Upper lobe of left lung (tissue), 6 donors: ENCODE results near the gene APLNR. TPM values are rescaled to one million over a fixed set of nuclear protein-coding genes. Genes with fewer than 3 reads are reported as not detected.
"Not testable (repeated sequence)": the region's sequence is repeated elsewhere in the genome, so short reads cannot be mapped to it uniquely, and the experiment has no call there.

Experiments used
- ATAC-seq, 2 donors: fragments of 200-7000 bp; cut with Tn5 transposase; one replicate each; pipeline ENCODE4 v1.9.1; 2022; ENCODE audit warnings: mild to moderate bottlenecking in 2 of 2, moderate library complexity in 2 of 2; ENCODE audit not compliant: low FRiP score in 2 of 2
- DNase-seq, 2 donors: peaks; one replicate each; pipeline ENCODE4 v3.0.0-alpha.2; 2019 to 2020
- H3K27ac ChIP-seq, 4 donors: fragments of 200-600 bp; sonication (generic); one replicate each; pipeline ENCODE4 v1.5.1; 2016 to 2019
- H3K27me3 ChIP-seq, 4 donors: fragments of 200-600 bp; sonication (generic); one replicate each; pipeline ENCODE4 v1.5.1; 2017 to 2019
- H3K36me3 ChIP-seq, 4 donors: fragments of 200-600 bp; sonication (generic); one replicate each; pipeline ENCODE4 v1.5.1; 2016 to 2019
- H3K4me1 ChIP-seq, 4 donors: fragments of 200-600 bp; sonication (generic); one replicate each; pipeline ENCODE4 v1.5.1; 2018 to 2019
- H3K4me3 ChIP-seq, 4 donors: fragments of 200-600 bp; sonication (generic); one replicate each; pipeline ENCODE4 v1.5.1; 2017 to 2019; ENCODE audit warnings: mild to moderate bottlenecking in 2 of 4, moderate library complexity in 1 of 4
- H3K9me3 ChIP-seq, 4 donors: fragments of 200-600 bp; sonication (generic); one replicate each; pipeline ENCODE4 v1.5.1; 2018 to 2019
- EP300 ChIP-seq, 4 donors: sonication (generic); formaldehyde crosslinking; IDR thresholded peaks; one replicate each; pipeline ENCODE4 v1.5.1; 2017; ENCODE audit warnings: antibody characterized with exemption in 4 of 4, control low read depth in 2 of 4
- POLR2A ChIP-seq, 4 donors: fragments of 450-650 bp; IDR thresholded peaks; one replicate each; pipeline ENCODE4 v1.5.1; 2016 to 2017; ENCODE audit warnings: antibody characterized with exemption in 4 of 4, mild to moderate bottlenecking in 2 of 4
- POLR2AphosphoS5 ChIP-seq, 2 donors: sonication (generic); formaldehyde crosslinking; IDR thresholded peaks; one replicate each; pipeline ENCODE4 v1.5.1; 2017; ENCODE audit warnings: antibody characterized with exemption in 2 of 2
- WGBS, 2 donors: methylation state at CpG; one replicate each; pipeline ENCODE4 v1.1.5; 2017 to 2018; 5-methylcytosine and 5-hydroxymethylcytosine counted together
- total RNA-seq, 6 donors: library from RNA; depleted of rRNA in 4 of 6; stranded (reverse); fragments of >200 nt in 4 of 6; gene quantifications; one replicate each; pipeline versions ENCODE4 v1.1.0 to v1.2.1, GENCODE V29; 2016 to 2021
- TF ChIP-seq, protein P1 (sequence below), 6 experiments: fragments of 450-650 bp in 4 of 6; fragments of 200-600 bp in 2 of 6; sonication (generic) in 2 of 6; IDR thresholded peaks; one replicate each; pipeline ENCODE4 v1.5.1; 2016 to 2019; ENCODE audit warnings: antibody characterized with exemption in 6 of 6
- donor health status: DM: no; HTN: no; CAD: no; lungs with moderate emphysema.
- donor health status: DM: no; HTN: yes; CAD: no; lungs with severe emphysema.

APLNR gene
- 1 to 10 TPM in 5 of 6 donors, not detected in 1; 1.1 to 5.7 (median 1.9) TPM for total RNA-seq

DNA sequence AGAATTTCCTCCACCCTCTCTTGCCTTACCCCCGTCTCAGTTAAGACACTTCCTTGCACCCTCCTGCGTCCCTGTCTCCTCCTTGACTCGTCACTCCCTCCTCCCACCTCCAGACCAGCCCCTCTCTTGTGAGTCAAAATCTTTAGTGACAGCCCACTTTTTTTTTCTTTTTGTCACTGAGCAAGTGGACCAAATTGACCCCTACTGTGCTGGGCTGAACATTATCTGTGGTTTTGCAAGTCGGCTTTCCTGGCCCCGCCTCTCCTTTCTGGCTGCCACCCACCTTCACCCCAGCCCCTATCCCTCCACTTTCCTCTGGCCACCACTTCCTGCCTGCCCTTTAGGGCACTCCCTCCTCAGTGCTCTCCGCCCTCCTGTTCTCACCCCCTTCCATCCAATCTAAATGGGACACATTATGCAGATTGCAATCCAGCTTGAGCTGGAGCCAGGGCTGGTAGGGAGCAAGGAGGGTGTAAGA lies at the start of gene APLNR:
APLNR (minus strand) TSS at position 47 of the 478 bp plus-strand sequence. CDS start 246 bp downstream, outside the sequence.
- H3K4me3 ChIP-seq, result peak within 1 kb of the TSS in 2 of 4 donors; percentile 10 to 36
- peak within 1 kb of the TSS in 2 of 4 donors; percentile 24 to 62 for H3K27ac ChIP-seq
- peaks cover 0 to 17% (median 6%) of the 10 kb centered on the region in 4 donors for H3K4me1 ChIP-seq
- 18 to 35% methylated on average over 6 of the region's 6 CpGs for WGBS, 2 donors
- no peaks in the 10 kb centered on the region for H3K36me3 ChIP-seq
- H3K9me3 ChIP-seq, result no peaks in the 10 kb centered on the region
- ATAC-seq (no peak), DNase-seq (no peak)
- no peaks in the 10 kb centered on the region for H3K27me3 ChIP-seq
- TF ChIP-seq POLR2AphosphoS5 (IDR thresholded peaks at IDR 0.05) (no peak), EP300 (IDR thresholded peaks at IDR 0.05) (no peak), POLR2A (IDR thresholded peaks at IDR 0.05) (no peak)
- TF ChIP-seq, protein P1, sequence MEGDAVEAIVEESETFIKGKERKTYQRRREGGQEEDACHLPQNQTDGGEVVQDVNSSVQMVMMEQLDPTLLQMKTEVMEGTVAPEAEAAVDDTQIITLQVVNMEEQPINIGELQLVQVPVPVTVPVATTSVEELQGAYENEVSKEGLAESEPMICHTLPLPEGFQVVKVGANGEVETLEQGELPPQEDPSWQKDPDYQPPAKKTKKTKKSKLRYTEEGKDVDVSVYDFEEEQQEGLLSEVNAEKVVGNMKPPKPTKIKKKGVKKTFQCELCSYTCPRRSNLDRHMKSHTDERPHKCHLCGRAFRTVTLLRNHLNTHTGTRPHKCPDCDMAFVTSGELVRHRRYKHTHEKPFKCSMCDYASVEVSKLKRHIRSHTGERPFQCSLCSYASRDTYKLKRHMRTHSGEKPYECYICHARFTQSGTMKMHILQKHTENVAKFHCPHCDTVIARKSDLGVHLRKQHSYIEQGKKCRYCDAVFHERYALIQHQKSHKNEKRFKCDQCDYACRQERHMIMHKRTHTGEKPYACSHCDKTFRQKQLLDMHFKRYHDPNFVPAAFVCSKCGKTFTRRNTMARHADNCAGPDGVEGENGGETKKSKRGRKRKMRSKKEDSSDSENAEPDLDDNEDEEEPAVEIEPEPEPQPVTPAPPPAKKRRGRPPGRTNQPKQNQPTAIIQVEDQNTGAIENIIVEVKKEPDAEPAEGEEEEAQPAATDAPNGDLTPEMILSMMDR (IDR thresholded peaks at IDR 0.05), result no peak

DNA sequence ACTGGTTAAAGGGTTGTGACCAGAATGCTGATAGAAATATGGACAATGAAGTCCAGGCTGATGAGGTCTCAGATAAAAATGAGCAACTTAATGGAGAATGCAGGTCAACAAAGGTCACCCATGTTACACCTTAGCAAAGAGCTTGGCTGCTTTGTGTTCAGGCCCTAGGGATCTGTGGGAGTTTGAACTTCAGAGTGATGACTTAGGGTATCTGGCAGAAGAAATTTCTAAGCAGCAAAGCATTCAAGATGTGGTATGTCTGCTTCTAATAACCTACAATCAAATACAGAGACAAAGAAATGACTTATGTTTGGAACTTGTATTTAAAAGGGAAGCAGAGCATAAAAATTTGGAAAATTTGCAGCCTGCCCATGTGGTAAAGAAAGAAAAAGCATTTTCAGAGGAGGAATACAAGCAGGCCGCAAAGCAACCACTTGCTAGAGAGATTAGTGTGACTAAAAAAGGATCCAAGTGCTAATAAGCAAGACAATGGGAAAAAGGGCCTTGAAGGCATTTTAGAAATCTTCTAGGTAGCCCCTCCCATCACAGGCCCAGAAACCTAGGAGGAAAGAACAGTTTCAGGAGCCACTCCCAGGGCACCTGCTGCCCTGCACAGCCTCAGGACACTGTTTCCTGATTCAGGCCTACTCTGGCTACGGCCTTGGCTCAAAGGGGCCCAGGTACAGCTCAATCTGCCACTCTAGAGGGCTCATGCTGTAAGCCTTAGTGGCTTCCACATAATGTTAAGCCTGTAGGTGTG lies 46.4 kb upstream of the APLNR start:
- TF ChIP-seq POLR2AphosphoS5 (IDR thresholded peaks at IDR 0.05) (no peak), EP300 (IDR thresholded peaks at IDR 0.05) (no peak), POLR2A (IDR thresholded peaks at IDR 0.05) (no peak)
- TF ChIP-seq, protein P1 (IDR thresholded peaks at IDR 0.05), result no peak
- H3K4me1 ChIP-seq, result peaks cover 4 to 10% (median 8%) of the 10 kb centered on the region in 4 donors
- H3K27me3 ChIP-seq, result no peaks in the 10 kb centered on the region
- H3K27ac ChIP-seq, result no peak overlapping the region
- H3K36me3 ChIP-seq, result no peaks in the 10 kb centered on the region
- ATAC-seq (no peak), DNase-seq (no peak)
- no peaks in the 10 kb centered on the region for H3K9me3 ChIP-seq
- 76 to 86% methylated on average over 2 of the region's 2 CpGs for WGBS, 2 donors
- H3K4me3 ChIP-seq, result no peak overlapping the region

DNA sequence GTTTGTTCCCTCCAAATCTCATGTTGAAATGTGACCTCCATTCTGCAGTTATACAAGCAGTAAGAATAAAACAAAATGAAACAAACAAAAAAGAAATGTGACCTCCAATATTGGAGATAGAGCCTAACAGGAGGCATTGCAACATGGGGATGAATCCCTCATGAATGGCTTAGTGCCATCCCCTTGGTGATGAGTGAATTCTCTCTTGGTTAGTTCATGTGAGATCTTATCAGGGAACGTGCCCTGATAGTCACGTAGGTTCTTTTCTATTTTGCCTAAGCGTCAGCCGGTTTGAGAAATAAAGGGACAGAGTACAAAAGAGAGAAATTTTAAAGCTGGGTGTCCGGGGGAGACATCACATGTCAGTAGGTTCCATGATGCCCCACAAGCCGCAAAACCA lies 44.5 kb upstream of the APLNR start:
- not testable (repeated sequence) for H3K9me3 ChIP-seq, DNase-seq, H3K36me3 ChIP-seq, H3K4me3 ChIP-seq, H3K27me3 ChIP-seq, ATAC-seq, H3K27ac ChIP-seq
- 83 to 92% methylated on average over 6 of the region's 6 CpGs for WGBS, 2 donors
- H3K4me1 ChIP-seq, result peaks cover 22 to 29% (median 26%) of the 10 kb centered on the region in 4 donors

DNA sequence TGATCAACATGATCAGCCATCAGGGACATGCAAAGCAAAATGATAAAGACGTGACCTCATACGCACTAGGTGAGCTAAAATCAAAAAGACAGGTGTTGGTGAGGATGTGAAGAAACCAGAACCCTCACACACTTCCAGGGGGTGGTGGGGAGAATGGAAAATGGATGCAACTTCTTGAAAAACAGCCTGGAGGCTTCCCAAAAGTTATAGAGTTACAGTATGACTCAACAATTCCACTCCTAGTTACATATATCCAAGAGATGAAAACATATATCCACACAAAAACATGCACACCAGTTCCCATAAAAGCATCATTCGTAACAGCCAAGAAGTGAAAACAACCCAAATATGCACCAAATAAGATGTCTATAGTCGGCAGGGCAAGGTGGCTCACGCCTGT lies 42.1 kb upstream of the APLNR start:
- no peak for DNase-seq

DNA sequence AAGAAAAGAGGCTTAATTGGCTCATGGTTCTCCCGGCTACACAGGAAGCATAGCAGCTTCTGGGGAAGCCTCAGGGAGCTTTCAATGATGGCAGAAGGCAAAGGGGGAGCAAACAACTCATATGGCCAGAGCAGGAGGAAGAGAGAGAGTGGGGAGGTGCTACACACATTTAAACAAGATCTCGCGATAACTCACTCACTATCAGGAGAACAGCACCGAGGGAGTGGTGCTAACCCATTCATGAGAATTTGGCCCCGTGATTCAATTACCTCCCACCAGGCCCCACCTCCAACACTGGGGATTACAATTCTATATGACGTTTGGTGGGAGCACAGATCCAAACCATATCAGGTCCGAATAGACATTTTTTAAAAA lies 41.7 kb upstream of the APLNR start:
- DNase-seq (no peak), ATAC-seq (no peak)
- WGBS, 2 donors, result 72 to 81% methylated on average over 7 of the region's 7 CpGs
- H3K27ac ChIP-seq, result peak overlapping the region; percentile 78 to 88 (median 81)
- H3K36me3 ChIP-seq, result no peaks in the 10 kb centered on the region
- peaks cover 0 to 3% (median 0%) of the 10 kb centered on the region in 4 donors for H3K9me3 ChIP-seq
- no peaks in the 10 kb centered on the region for H3K27me3 ChIP-seq
- TF ChIP-seq POLR2A (IDR thresholded peaks at IDR 0.05) (no peak), POLR2AphosphoS5 (IDR thresholded peaks at IDR 0.05) (no peak), EP300 (IDR thresholded peaks at IDR 0.05) (no peak)
- TF ChIP-seq, protein P1 (IDR thresholded peaks at IDR 0.05), result no peak
- no peak overlapping the region for H3K4me3 ChIP-seq
- H3K4me1 ChIP-seq, result peaks cover 24 to 36% (median 29%) of the 10 kb centered on the region in 4 donors

More for the DNA sequence above, 42.1 kb upstream of the APLNR start:
- no peak overlapping the region for H3K4me3 ChIP-seq
- ATAC-seq, result no peak
- peak overlapping the region in 2 of 4 donors; percentile 81 for H3K27ac ChIP-seq
- H3K27me3 ChIP-seq, result no peaks in the 10 kb centered on the region
- WGBS, 2 donors, result 96 to 98% methylated on average over 5 of the region's 5 CpGs
- H3K9me3 ChIP-seq, result no peaks in the 10 kb centered on the region
- peaks cover 24 to 36% (median 29%) of the 10 kb centered on the region in 4 donors for H3K4me1 ChIP-seq
- no peaks in the 10 kb centered on the region for H3K36me3 ChIP-seq
- TF ChIP-seq POLR2AphosphoS5 (IDR thresholded peaks at IDR 0.05) (no peak), EP300 (IDR thresholded peaks at IDR 0.05) (no peak), POLR2A (IDR thresholded peaks at IDR 0.05) (no peak)
- TF ChIP-seq, protein P1 (IDR thresholded peaks at IDR 0.05), result no peak
